OCI-M2 (cell line): ENCODE data around the gene PCDHAC2.

Experiments
- DNase-seq: peaks from one replicate; lab custom pipeline; 2025; ENCODE audit not compliant: unreplicated experiment; lab: John Stamatoyannopoulos, UW

The PCDHAC2 gene, protein sequence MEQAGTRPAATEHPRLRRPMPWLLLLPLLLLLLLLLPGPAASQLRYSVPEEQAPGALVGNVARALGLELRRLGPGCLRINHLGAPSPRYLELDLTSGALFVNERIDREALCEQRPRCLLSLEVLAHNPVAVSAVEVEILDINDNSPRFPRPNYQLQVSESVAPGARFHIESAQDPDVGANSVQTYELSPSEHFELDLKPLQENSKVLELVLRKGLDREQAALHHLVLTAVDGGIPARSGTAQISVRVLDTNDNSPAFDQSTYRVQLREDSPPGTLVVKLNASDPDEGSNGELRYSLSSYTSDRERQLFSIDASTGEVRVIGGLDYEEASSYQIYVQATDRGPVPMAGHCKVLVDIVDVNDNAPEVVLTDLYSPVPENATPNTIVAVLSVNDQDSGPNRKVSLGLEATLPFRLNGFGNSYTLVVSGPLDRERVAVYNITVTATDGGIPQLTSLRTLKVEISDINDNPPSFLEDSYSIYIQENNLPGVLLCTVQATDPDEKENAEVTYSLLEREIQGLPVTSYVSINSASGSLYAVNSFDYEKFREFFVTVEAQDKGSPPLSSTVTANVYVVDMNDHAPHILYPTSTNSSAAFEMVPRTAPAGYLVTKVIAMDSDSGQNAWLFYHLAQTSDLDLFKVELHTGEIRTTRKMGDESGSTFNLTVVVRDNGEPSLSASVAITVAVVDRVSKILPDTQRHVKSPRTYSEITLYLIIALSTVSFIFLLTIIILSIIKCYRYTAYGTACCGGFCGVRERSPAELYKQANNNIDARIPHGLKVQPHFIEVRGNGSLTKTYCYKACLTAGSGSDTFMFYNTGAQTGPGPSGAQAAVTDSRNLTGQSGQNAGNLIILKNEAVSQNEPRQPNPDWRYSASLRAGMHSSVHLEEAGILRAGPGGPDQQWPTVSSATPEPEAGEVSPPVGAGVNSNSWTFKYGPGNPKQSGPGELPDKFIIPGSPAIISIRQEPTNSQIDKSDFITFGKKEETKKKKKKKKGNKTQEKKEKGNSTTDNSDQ

DNA sequence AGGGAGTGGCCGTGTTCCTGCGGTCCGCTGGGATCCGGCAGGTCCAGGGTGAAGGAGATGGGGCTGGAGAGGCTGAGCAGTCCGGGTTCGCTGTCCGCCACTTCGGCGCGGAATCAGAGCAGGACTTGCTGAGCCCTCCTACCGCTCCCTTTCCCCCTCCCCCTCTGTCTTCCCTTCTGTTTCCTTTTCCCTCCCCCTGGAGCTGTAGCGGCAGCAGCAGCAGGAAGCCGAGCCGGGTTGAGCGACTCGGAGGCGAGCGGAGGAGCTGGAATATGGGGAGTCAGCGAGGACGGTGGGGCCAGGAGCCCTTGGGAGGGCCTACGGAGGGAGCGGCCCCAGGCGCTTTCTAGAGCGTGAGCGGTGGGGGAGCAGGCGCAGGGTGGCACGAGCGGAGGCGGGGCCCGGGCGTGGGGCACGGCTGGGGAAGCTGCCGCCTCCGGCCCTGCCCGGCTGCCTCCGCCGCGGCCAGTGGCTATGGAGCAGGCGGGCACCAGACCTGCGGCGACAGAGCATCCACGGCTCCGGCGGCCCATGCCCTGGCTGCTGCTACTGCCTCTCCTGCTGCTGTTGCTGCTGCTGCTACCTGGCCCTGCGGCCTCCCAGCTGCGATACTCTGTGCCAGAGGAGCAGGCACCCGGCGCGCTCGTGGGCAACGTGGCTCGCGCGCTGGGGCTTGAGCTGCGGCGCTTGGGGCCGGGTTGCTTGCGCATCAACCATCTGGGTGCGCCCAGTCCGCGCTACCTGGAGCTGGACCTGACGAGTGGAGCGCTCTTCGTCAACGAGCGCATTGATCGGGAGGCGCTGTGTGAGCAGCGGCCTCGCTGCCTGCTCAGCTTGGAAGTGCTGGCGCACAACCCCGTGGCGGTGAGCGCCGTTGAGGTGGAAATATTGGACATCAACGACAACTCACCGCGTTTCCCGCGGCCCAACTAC, at the start of gene PCDHAC2:
TSS of gene PCDHAC2 (plus strand) at position 184 of the 933 bp plus-strand sequence. CDS start at position 475, 291 bp downstream.
- DNase-seq, result no peak

DNA sequence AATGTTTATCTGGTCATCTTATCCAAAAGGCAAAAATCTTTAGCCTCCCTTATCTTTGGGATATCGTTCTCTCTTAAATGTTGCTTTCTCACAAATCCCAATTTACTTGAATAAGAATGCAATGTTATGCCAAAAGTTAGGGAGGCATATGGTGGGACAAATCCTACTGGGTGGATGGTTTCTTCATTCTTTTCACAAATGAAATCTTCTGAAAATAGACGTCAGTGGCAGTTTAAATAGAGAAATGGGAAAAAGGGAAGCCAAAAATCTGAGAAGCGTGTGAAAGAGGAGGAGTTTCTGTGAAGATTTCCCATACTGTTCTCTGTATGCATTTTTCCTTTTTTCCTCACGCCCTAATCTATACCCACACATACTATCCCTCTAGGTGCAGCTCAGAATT, 42.7 kb upstream of the PCDHAC2 start:
- no peak for DNase-seq

DNA sequence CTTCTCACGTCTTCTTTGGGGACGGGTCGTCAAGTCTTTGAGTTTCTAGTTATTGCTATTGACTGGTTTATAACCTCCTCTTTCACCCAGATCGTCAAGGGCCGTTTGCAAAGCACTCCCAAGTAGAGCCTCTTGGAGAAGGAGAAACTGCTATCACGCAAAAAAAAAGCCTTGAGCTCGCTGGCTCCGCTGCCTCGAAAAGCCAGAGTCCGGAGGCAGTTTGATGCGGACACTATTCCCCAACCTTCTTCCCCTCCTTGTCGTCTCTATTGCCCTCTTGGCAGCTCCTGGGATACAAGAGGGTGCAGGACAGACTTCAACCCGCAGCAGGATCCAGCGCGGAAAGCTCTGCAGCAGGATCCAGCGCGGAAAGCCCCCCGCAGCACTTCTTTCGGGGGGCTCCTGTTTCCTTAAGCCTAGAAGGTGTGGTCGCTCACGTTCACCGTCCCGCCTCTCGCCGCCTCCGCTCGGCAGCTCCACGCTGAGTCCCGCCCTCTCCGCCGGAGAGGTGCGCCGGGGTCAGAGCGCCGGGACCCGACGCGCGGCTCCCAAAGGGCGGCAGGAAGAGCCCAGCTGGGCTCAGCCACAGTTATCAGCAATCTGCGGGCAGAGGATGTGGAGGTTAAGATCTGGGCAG, 40.4 kb upstream of the PCDHAC2 start, which contains the start of gene PCDHAC1:
TSS of gene PCDHAC1 (plus strand) at position 494 of the 637 bp plus-strand sequence. CDS start 594 bp downstream, outside the sequence.
- DNase-seq, result no peak

DNA sequence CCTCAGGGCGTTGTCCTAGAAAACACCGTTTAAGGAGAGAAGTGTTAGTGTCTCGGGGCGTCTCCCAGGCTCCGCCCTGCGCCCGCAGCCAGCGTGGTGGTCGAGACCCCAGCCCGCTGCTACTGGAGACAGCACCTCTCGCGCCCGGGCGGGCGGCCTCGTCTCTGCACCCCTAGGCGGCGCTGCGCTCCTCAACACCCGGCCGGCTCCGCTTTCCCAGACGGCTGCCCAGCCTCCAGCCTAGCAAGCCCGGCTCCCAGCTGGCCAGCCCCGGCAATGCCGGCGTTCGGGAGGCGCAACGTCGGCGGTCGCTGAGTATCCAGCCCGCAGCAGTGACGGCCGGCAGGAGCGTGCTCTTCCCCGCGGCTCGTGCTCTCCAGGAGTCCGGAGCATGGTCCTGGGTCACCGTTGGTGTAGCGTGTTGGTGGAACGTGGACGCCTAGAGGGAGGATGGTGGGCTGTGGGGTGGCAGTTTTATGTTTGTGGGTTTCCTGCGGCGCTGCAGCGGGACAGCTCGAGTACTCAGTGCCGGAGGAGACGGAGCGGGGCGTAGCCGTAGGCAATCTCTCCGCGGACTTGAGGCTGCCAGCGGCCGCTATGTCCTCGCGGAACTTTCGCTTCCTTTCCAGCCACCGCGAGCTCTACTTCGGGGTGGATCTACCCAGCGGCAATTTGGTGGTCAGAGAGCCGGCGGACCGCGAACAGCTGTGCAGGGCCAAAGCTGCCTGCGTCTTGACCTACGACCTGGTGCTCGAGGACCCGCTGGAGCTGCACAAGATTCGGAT, 39.6 kb upstream of the PCDHAC2 start:
- no peak for DNase-seq

DNA sequence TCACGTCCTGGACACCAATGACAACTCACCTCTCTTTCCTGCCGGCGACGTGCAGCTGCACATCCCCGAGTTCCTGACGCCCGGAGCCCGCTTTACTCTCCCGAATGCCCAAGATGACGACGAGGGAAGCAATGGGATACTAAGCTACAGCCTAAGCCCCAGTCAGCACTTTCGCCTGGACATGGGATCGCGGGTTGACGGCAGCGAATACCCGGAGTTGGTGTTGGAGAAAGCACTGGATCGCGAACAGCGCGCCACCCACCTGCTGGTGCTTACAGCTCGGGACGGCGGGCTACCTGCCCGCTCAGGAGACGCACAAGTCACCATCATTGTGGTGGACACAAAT, 39.1 kb upstream of the PCDHAC2 start:
- DNase-seq, result no peak

DNA sequence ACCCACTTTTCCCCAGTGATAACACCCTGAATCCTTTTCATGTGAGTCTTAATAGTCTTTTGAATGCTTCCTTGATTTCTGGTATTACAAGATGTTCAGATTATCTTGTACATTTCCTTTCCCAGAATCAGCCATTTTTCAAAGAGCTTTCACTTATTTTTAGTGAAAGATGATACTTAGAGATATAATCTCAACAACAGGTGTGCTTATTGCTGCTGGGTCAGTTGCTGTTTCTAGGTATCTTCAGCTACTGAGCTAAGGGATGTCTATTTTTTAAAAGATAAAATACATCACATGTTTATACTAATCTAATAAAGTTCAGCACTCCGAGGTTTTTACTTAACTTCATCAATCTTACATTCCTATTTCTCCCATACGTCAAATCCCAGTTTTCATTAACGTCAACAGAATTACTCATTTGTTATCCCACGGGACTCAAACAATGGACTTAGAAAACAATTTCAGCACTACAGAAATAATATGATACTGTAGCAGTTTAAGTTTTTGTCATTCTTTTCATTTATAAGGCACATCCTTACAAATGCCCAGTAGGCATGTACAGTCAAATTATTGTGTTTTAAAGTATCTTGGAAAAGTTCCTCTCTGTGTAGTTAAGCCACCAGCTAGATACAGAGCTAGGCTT, 31.2 kb upstream of the PCDHAC2 start:
- no peak for DNase-seq

DNA sequence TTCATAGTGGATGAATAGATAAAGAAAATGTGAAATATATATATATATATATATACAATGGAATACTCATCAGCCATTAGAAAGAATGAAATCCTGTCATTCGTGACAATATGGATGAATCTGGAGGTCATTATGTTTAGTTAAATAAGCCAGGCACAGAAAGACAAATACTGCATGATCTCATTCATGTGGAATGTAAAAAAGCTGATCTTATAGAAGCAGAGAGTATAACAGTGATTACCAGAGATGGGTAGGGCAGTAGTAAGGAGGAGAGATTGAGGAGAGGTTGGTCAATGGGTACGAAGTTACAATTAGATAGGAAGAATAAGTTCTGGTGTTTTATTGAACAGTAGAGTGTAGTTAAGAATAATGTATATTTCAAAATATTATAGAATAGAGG, 19.7 kb upstream of the PCDHAC2 start:
- DNase-seq, result no peak

DNA sequence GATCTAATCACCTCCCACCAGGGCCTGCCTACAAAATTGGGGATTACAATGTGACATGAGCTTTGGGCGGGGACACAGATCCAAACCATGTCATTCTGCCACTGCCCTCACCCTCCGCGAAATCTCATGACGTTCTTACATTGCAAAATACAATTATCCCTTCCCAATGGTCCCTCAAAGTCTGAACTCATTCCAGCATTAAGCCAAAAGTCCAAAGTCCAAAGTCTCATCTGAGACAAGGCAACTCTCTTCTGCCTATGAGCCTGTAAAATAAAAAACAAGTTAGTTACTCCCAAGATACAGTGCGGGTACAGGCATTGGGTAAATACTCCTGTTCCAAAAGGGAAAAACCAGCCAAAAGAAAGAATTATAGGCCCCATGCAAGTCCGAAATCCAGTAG, 14.6 kb upstream of the PCDHAC2 start:
- no peak for DNase-seq

DNA sequence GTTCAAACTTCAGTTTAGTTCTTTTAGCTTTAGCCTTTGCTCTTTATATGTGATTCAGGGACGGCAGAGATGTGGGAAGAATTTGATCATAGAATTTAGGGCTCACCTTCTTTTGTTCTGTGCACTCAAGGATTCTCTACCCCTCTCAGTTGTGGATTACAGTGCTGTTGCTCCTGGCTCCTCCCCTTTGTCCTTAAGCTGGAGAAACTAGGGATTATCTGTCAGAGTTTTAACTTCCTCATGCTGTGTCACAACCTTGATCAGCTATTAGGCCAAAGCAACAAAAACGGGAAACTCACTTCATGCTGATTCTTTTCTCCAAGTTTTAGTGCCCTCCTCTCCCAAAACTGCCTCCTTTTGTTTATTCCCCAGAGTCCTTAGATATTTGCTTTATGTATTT, 13.0 kb upstream of the PCDHAC2 start:
- DNase-seq, result no peak

DNA sequence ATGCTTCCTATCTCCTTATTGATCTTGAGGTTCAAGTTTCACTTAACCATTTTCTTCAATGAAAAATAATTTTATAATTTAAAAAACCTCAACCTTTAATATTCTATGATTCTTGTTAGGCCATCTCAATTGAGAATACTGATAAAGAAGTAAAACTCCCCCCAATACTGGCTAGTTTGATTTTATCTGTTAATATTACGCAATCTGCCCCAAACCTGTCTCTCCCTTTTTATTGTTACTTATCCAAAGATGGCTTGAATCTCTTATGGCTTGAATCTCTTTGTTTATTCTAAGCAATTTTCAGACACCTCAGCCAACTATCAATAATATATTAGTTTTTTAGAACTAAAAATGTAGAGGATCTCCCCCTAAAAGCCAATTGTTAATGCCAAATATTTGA, 4.1 kb upstream of the PCDHAC2 start:
- DNase-seq, result no peak

DNA sequence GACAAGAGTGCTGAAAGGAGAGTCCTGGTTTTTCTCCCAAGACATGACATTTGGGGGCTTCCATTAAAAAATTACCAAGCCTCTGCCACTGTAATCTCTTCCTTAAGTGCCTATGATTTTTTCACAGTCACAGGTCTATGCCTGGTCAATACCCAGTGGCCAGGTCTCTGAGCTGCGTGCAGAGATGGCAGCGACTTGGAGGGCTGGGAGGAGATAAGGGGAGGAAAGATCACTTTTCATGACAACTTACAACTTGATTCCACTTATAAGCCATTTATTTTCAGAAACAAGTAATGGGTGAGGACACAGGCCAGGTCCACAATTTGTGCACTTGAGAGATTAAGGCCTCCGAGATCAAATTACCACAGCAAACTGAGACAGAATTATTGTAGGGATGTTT, 1.9 kb upstream of the PCDHAC2 start:
- DNase-seq, result no peak

DNA sequence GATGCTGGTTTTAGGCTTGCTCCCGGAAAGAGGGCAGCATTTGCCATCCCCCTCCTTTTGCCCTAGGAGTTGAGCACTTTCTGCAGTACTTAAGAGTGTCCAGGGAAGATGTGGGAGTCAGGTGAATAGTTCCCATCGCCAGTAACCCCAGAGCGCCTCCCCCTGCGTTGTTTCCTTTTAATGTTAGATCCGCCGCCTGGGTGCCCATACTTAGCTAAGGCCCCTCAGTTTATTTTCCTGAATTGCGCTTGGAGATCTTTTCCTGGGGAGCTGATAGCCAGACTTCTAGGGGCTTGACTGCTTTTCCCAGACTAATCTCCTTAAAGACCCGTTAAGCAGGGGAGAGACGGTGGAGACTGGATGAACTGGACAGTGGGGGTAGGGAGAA, 377 bp upstream of the PCDHAC2 start:
- no peak for DNase-seq

DNA sequence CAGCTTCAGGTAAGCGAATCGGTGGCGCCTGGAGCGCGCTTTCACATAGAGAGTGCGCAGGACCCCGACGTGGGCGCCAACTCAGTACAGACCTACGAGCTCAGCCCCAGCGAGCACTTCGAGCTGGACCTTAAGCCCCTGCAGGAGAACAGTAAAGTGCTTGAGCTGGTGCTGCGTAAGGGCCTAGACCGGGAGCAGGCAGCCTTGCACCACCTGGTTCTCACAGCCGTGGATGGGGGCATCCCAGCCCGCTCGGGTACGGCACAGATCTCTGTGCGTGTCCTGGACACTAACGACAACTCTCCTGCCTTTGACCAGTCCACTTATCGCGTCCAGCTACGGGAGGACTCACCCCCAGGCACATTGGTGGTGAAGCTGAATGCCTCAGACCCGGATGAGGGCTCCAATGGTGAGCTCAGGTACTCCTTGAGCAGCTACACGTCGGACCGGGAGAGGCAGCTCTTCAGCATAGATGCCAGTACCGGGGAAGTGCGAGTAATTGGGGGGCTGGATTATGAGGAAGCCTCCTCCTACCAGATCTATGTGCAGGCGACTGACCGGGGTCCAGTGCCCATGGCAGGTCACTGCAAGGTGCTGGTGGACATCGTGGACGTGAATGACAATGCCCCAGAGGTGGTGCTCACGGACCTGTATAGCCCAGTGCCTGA, 1.1 kb downstream of the PCDHAC2 start:
- DNase-seq, result no peak

DNA sequence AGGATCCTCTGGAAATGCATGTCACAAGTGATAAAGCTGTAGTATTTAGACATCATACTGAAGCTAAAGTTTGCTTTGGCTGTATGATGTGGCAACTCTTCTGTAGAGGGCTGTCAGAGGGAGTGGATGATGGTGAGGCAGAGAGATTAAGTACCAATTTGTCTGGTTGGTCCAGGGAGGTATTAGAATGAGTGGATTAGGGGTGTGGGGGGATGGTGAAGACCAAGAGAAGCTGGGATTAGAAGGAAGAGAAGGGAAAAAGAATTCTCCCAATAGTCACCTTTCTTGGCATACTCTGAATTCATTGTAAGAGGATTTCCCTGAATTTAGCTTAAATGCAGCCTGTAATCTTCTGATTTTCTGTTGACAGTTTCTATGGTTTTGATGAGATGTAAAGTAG, 3.6 kb downstream of the PCDHAC2 start:
- DNase-seq, result no peak

DNA sequence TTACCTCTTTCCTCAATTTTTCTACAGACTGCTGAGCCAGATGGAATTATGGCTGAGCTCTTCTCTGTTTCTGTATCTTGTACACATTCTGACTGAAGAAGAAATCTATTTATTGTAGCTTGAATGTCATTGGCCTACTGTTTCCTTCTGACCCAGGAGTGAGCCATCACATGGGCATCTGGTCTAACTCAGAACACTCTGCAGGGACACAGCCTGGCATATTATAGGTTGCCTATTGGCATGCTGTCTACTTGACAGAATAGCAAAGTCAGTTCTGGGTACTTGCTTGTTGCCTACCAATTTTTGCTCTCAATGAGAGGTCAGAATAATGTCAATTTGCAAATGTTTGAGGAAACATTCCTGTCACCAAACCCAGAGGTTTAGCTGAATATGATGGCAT, 7.3 kb downstream of the PCDHAC2 start:
- DNase-seq, result no peak

DNA sequence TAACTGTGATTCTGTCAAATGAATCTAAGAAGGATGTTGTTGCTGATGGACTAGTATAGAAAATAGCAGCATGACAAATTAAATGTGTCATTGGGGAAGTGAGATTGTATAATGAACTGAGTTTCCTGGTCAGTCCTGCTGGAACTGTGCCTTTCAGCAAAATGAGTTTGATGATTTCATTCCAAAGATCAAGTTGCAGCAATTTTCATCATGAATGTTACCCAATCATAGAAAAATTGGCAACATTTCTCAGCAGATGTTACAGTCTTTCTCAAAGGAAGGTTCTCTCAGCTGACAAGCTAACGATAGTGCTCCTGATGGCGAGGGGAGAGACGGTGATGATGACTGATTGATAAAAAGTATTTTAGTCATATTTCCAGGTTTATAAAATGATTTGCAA, 10.7 kb downstream of the PCDHAC2 start:
- DNase-seq, result no peak

DNA sequence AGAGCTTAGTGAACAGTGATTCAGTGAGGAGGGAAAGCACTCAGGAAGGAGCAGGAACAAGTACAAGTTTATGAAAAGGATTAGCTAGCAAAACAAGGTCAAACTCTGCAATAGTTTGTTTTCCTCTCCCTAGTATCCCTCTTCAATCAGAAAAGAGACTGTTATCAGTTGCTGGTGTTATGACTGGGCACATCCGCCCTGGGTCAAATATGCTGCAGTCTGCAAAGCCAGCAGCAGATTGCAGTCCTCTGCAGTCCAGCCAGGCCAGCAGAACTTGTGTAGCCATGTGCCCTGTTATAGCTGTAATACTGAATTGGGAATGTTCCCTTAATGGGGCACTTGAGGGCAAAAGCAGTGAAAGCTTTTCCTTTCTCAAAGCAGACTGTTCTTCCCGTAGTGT, 12.0 kb downstream of the PCDHAC2 start:
- DNase-seq, result no peak

DNA sequence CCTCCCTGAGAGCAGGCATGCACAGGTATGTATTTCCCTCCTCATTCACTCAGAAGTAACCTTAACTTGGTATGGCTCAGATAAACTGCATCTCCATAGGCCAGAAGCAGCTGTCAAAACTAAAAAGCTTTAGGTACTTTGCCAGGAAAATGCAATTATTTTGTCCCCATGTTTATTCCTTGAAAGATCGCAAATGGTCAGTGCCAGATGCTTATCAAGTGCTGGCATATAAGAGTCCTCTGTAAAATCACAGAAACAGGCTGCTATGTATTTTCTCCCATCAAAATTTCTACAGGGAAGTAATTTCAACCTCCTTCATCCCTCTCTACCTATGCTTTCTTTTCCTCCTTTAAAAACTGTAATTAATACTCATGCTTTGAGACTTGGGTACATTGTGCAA, 12.7 kb downstream of the PCDHAC2 start:
- DNase-seq, result no peak
